GM23338 (cell line): Measurements from ENCODE around the gene CAAP1. TPM values are rescaled to one million over a fixed set of nuclear protein-coding genes. Genes with fewer than 3 reads are reported as not detected.
"Not testable (repeated sequence)": the region's sequence is repeated elsewhere in the genome, so short reads cannot be mapped to it uniquely, and the experiment has no call there.

Experiments
- ATAC-seq: fragments of 200-7000 bp; cut with Tn5 transposase; 3 replicates; pipeline ENCODE4 v1.9.1; 2020
- DNase-seq: peaks from one replicate; pipeline ENCODE4 v3.0.0-alpha.2; 2015; ENCODE audit warnings: low spot score
- H2AFZ ChIP-seq: fragments of 200-600 bp; sonication (generic); 2 replicates; pipeline ENCODE4 v1.8.0; 2016; ENCODE audit warnings: antibody characterized with exemption, mild to moderate bottlenecking, moderate library complexity
- H3F3A ChIP-seq: fragments of 200-600 bp; sonication (generic); replicated peaks from 2 replicates; pipeline ENCODE4 v1.8.0; 2017; ENCODE audit warnings: antibody characterized with exemption, mixed run types, low read depth
- H3K27ac ChIP-seq: fragments of 200-600 bp; sonication (generic); 2 replicates; pipeline ENCODE4 v1.6.1; 2016; ENCODE audit warnings: low read depth
- H3K27me3 ChIP-seq: fragments of 200-600 bp; sonication (generic); 2 replicates; pipeline ENCODE4 v1.8.0; 2016; ENCODE audit warnings: mild to moderate bottlenecking, mixed run types, moderate library complexity; ENCODE audit not compliant: insufficient read depth
- H3K36me3 ChIP-seq: fragments of 200-600 bp; sonication (generic); 2 replicates; pipeline ENCODE4 v1.8.0; 2016; ENCODE audit warnings: mild to moderate bottlenecking; ENCODE audit not compliant: insufficient read depth
- H3K4me1 ChIP-seq: fragments of 200-600 bp; sonication (generic); 2 replicates; pipeline ENCODE4 v1.8.0; 2016; ENCODE audit warnings: mild to moderate bottlenecking, moderate library complexity; ENCODE audit not compliant: insufficient read depth
- H3K4me2 ChIP-seq: fragments of 200-600 bp; sonication (generic); 2 replicates; pipeline ENCODE4 v1.7.1; 2017; ENCODE audit warnings: mixed run types
- H3K4me3 ChIP-seq: fragments of 200-600 bp; sonication (generic); 2 replicates; pipeline ENCODE4 v1.6.1; 2016; ENCODE audit warnings: mixed run types
- H3K79me2 ChIP-seq: fragments of 200-600 bp; sonication (generic); replicated peaks from 2 replicates; pipeline ENCODE4 v1.8.0; 2017; ENCODE audit warnings: mild to moderate bottlenecking; ENCODE audit not compliant: insufficient read depth
- H3K9me2 ChIP-seq: fragments of 200-600 bp; sonication (generic); 2 replicates; pipeline ENCODE4 v1.8.0; 2017; ENCODE audit not compliant: insufficient read depth
- H4K20me1 ChIP-seq: fragments of 200-600 bp; sonication (generic); replicated peaks from 2 replicates; pipeline ENCODE4 v1.8.0; 2017; ENCODE audit warnings: mild to moderate bottlenecking; ENCODE audit not compliant: insufficient read depth
- H3K27ac Mint-ChIP-seq: 2 replicates; pipeline ENCODE4 v1.8.0; 2020; ENCODE audit warnings: inconsistent platforms, mild to moderate bottlenecking, moderate library complexity, mixed read lengths
- H3K27me3 Mint-ChIP-seq: 3 replicates; pipeline ENCODE4 v1.8.0; 2022; ENCODE audit warnings: low read depth, mild to moderate bottlenecking, moderate library complexity, mixed read lengths, inconsistent platforms; ENCODE audit not compliant: insufficient read depth, poor library complexity
- H3K36me3 Mint-ChIP-seq: 3 replicates; pipeline ENCODE4 v1.8.0; 2021; ENCODE audit warnings: low read depth, mild to moderate bottlenecking, inconsistent platforms, moderate library complexity, mixed read lengths
- H3K4me1 Mint-ChIP-seq: 3 replicates; pipeline ENCODE4 v1.8.0; 2020; ENCODE audit warnings: mild to moderate bottlenecking, inconsistent platforms, mixed read lengths
- H3K4me3 Mint-ChIP-seq: 3 replicates; pipeline ENCODE4 v1.8.0; 2021; ENCODE audit warnings: moderate library complexity, mild to moderate bottlenecking, inconsistent platforms, mixed read lengths
- H3K9me3 Mint-ChIP-seq: 3 replicates; pipeline ENCODE4 v1.8.0; 2020; ENCODE audit warnings: moderate library complexity, mild to moderate bottlenecking, inconsistent platforms, mixed read lengths
- CREB1 ChIP-seq: fragments of 250-450 bp; sonication (Bioruptor Pico); IDR thresholded peaks from 2 replicates; pipeline ENCODE4 v1.5.0; 2020; ENCODE audit warnings: low read depth, mild to moderate bottlenecking, moderate library complexity
- CTCF ChIP-seq, 2 experiments: fragments of 200-600 bp in 1 of 2; sonication (generic) in 1 of 2; conservative IDR thresholded peaks; 2 replicates each; pipeline versions ENCODE4 v1.5.1 to v1.6.1; 2016 to 2017; ENCODE audit warnings: antibody characterized with exemption in 2 of 2, low read depth in 2 of 2, mild to moderate bottlenecking in 2 of 2, moderate library complexity in 1 of 2
- ETS1 ChIP-seq: IDR thresholded peaks from 2 replicates; pipeline ENCODE4 v1.6.1; 2016; ENCODE audit warnings: antibody characterized with exemption
- STAT1 ChIP-seq: IDR thresholded peaks from one replicate; pipeline ENCODE4 v1.6.1; 2016; ENCODE audit warnings: antibody characterized with exemption; ENCODE audit not compliant: unreplicated experiment
- ZNF114 ChIP-seq: fragments of 250-450 bp; sonication (Bioruptor Pico); IDR thresholded peaks from 2 replicates; pipeline ENCODE4 v1.5.0; 2020; ENCODE audit warnings: mild to moderate bottlenecking, moderate library complexity
- ZNF462 ChIP-seq: fragments of 250-450 bp; sonication (Bioruptor Pico); IDR thresholded peaks from 2 replicates; pipeline ENCODE4 v1.5.0; 2020; ENCODE audit warnings: mild to moderate bottlenecking, moderate library complexity
- polyA plus RNA-seq: library from polyadenylated mRNA; unstranded; fragments of >200 nt; fragmentation: Nextera tagmentation; extraction: Ambion mirVana; gene quantifications from 2 replicates; pipeline ENCODE4 v1.2.1, GENCODE V29; 2016
- total RNA-seq: library from RNA; depleted of rRNA; stranded (reverse); fragments of >200 nt; shearing (Covaris generic); gene quantifications from 2 replicates; pipeline ENCODE4 v1.2.3, GENCODE V29; 2014

CAAP1 gene
- total and polyA plus RNA-seq, 2 experiments from 2014 or later = 47.9 to 59.7 TPM

DNA sequence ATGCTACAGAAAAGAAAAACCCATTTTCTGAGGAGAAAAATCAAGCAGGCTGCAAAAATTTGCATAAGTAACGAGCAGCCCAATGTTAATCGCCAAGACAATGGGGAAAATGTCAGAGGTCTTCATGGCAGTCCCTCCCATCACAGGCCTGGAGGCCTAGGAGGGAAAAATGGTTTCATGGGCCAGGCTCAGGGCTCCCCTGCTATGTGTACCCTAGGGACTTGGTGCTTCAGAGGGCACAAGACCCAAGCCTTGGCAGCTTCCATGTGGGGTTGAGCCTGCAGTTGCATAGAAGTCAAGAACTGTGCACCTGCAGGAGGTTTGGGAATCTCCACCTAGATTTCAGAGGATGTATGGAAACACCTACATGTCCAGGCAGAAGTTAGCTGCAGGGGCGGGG, 10.4 kb downstream of the CAAP1 start (continued):
- no peak for TF ChIP-seq ZNF114

DNA sequence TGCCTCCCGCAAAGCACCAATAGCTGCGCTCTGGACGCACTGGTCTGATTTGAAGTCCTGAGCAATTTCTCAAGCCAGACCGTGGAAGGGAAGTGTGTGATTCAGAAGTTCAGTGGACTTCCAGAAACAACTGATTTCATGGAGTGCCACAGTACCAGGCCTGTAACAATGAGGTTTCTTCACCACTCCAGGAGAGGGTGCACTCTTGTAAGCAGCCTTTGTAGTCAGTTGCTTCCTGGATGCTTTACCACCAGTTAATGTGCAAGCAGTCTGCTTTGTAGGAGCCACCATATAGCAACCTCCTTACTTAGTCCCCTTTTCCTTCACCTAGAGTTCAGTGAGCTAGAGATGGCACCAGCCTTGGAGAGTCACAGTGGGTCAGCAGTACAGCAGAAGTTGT, 12.3 kb downstream of the CAAP1 start:
- Mint-ChIP-seq H3K4me3 (no peak overlapping the region), H3K9me3 (peaks cover 27% of the 10 kb centered on the region), H3K4me1 (no peaks in the 10 kb centered on the region), H3K36me3 (peaks cover 76% of the 10 kb centered on the region), H3K27me3 (peaks cover 4% of the 10 kb centered on the region), H3K27ac (no peak overlapping the region)
- Histone ChIP-seq H3K9me2 (no peaks in the 10 kb centered on the region), H3K36me3 (peaks cover 58% of the 10 kb centered on the region), H3F3A (no peaks in the 10 kb centered on the region), H3K27ac (no peak overlapping the region), H4K20me1 (no peaks in the 10 kb centered on the region), H3K4me2 (no peak overlapping the region), H3K4me3 (no peak overlapping the region), H3K27me3 (no peaks in the 10 kb centered on the region), H3K79me2 (peaks cover 2% of the 10 kb centered on the region), H2AFZ (no peak overlapping the region), H3K4me1 (no peaks in the 10 kb centered on the region)
- ATAC-seq (no peak), DNase-seq (no peak)
- 0 out of 4 replicates have a peak, but pooled peaks of 1 of the 2 experiments have one; percentile 7 for TF ChIP-seq CTCF (conservative IDR thresholded peaks at IDR 0.05; ENCODE audit: low read depth in 2 of 2)
- TF ChIP-seq ETS1 = no peak

GRCh38 chr9:26875155-26875554, 17.4 kb downstream of the CAAP1 start:
- H3K27ac Mint-ChIP-seq, DNase-seq, H3K79me2 ChIP-seq, H2AFZ ChIP-seq, H3K27me3 ChIP-seq, H3K27me3 Mint-ChIP-seq, H3K4me1 Mint-ChIP-seq, H3K27ac ChIP-seq, H4K20me1 ChIP-seq, H3K4me3 Mint-ChIP-seq, H3K4me2 ChIP-seq, ATAC-seq, H3K4me1 ChIP-seq, H3K4me3 ChIP-seq, H3K9me3 Mint-ChIP-seq, H3F3A ChIP-seq, H3K9me2 ChIP-seq: not testable (repeated sequence)
- peaks cover 33% of the 10 kb centered on the region for H3K36me3 Mint-ChIP-seq
- H3K36me3 ChIP-seq = peaks cover 14% of the 10 kb centered on the region; the same call in 1 of the 2 replicates

DNA sequence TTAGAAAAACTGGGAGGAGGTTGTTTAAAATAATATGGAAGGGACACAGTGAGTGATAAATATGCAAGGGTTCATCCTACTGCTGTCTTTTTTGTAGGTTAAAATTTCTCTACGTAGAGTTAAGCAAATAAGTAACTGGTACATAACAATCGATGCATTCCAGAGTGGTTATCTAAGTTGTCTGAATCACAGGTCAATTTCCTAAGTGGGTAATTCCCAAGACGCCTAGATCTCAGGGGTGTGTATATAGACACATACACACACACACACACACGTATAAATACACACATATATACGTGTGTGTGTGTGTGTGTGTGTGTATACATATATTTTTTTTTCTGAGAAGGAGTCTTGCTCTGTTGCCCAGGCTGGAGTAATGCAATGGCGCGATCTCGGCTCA, 22.3 kb downstream of the CAAP1 start:
- peaks cover 9% of the 10 kb centered on the region; the same call in 1 of the 2 replicates for H3K36me3 ChIP-seq
- H3K4me1 ChIP-seq = no peaks in the 10 kb centered on the region
- H3K79me2 ChIP-seq = no peaks in the 10 kb centered on the region
- H3K9me2 ChIP-seq = no peaks in the 10 kb centered on the region
- Mint-ChIP-seq H3K4me3 (no peak overlapping the region), H3K27ac (no peak overlapping the region), H3K9me3 (no peaks in the 10 kb centered on the region), H3K4me1 (peaks cover 3% of the 10 kb centered on the region; the same call in 1 of the 3 replicates), H3K27me3 (no peaks in the 10 kb centered on the region), H3K36me3 (peaks cover 12% of the 10 kb centered on the region; the same call in 2 of the 3 replicates)
- no peaks in the 10 kb centered on the region for H3F3A ChIP-seq
- no peaks in the 10 kb centered on the region for H4K20me1 ChIP-seq
- DNase-seq (no peak), ATAC-seq (no peak)
- no peak overlapping the region for H3K4me3 ChIP-seq
- H3K4me2 ChIP-seq = no peak overlapping the region
- no peak overlapping the region for H2AFZ ChIP-seq
- no peaks in the 10 kb centered on the region for H3K27me3 ChIP-seq
- H3K27ac ChIP-seq = no peak overlapping the region
- TF ChIP-seq CREB1 (CRISPR knock-in tag) = no peak
- no peak for TF ChIP-seq ZNF462
- no peak for TF ChIP-seq STAT1
- TF ChIP-seq ZNF114 = no peak
